Hematopoietic multipotent progenitor cell treated with erythropoietin and hydrocortisone succinate and interleukin-3 and kit ligand, for 4 days (in vitro differentiated cells): ENCODE data around the gene PWP2.

Experiments
- DNase-seq: peaks from one replicate; pipeline ENCODE4 v3.0.0-alpha.2; 2015

PWP2 gene

DNA sequence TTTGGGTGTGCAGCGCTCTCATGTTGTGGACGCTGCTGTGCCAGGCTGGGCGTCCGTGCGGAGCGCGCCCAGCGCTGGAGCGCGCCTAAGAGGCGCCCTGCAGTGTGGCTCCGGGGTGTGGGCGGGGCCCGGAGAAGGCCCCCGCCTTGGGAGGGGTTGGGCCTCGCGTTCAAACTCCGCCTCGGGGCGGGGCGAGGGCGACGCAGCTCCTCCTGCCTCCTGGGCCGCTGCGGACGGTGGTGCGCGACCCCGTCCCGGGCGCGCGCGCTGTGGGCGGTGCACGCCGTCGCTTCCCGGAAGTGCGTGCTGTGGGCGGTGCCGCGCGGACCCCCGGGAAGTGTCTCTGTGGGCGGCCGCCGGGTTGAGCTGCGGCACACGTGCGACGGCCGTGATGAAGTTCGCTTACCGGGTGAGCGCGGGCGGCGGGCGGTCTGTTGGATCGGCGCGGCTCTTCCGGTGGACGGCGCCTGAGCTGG lies at the start of gene PWP2:
PWP2 (plus strand) TSS at position 374 of the 476 bp plus-strand sequence; CDS start at position 392, 18 bp downstream.
- DNase-seq = peak; percentile 51

DNA sequence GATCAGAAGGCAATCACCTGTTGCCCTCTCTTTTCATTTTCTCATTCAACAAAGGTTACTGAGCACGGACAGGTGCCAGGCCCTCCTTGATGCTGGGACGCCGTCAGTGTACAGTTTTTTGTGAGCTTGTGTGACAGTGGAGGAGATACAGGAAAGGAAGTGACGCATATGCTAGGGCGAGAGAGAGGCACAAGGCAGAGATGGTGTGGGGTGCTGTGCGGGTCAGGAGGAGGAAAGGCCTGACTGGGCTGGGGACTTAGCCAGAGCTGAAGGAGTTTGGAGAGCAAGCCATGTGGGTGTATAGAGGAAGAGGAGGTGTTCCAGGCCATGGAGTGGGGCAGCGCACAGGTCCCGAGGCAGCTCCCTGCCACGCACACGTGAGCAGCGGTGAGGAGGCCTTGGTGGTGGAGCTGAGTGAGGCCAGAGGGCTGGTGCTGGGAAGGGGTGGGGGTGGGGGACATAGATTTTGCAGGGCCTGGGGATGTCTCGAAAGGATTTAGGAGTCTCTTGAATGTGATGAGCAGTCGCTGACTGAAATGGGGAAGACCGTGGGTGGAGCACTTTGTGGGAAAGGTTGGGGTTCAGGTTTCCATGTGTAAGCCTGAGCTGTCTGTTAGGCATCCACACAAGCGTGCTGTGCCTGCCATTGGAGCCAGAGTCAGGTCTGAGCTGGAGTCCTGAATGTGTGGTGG lies 49.1 kb upstream of the PWP2 start:
- DNase-seq = no peak

DNA sequence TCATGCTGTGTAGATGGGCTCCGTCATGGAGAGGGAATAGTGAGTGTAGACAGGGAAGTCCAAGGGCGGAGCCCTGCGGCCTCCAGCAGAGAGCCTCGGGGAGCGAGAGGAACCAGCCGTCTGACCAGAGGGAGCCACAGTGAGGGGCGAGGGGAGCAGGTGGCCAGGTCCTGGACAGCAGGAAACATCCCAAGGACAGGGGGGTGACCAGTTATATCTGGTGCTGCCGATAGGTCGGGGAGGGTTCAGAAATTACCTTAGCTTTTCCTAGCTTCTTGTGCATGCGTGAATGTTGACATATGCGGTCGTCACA lies 48.6 kb upstream of the PWP2 start:
- no peak for DNase-seq

DNA sequence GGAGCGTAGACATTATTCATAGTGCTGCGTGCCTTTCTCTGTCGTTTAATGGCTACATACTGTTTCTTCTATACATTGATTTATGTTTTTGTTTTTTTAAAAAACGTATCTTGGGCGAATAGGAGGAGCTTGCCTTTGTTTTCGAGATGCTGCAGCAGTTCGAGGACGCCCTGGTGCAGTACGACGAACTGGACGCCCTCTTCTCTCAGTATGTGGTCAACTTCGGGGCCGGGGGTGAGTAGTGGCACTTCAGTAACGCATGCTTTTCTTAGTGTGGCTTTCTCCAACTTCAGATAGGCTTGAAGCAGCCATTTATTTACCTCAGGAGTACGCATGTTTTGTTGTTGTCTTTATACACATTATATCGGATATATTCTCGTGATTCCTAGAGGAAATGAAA lies 48.2 kb upstream of the PWP2 start:
- DNase-seq = no peak

DNA sequence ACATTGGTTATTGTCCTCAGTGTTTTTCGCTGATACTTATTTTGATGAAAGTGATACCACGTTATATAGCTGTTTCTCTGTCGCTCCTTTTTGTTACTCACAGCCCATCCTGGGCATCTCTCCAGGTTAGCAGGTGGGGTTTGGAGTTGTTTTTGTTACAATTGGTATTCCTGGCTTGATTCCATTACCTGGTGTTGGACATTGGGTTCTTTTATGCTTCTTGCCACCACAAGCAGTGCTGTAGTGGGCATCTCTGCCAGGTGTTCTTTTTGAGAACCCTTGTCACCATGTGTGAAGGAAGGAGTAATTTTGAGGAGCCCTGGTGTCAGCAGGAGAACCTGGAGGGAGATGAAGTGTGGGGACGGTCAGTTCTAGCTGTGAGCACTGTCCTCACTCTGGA lies 47.5 kb upstream of the PWP2 start:
- no peak for DNase-seq

DNA sequence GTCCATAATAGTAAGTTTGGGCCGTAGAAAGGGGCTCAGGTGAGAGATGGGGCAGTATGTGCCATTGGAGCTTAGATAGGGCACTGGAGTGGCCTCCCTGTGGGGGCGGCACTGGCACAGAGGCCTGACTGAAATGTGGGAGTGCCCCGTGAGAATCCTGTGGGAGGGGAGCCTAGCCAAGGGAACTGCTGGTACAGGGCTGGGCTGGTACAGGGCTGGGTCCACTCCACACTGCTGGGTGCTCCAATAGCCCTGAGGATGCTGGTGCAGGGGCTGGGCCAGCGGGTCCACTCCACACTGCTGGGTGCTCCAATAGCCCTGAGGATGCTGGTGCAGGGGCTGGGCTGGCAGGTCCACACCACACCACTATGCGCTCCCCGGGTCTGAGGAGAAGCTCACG lies 44.8 kb upstream of the PWP2 start:
- DNase-seq = no peak

DNA sequence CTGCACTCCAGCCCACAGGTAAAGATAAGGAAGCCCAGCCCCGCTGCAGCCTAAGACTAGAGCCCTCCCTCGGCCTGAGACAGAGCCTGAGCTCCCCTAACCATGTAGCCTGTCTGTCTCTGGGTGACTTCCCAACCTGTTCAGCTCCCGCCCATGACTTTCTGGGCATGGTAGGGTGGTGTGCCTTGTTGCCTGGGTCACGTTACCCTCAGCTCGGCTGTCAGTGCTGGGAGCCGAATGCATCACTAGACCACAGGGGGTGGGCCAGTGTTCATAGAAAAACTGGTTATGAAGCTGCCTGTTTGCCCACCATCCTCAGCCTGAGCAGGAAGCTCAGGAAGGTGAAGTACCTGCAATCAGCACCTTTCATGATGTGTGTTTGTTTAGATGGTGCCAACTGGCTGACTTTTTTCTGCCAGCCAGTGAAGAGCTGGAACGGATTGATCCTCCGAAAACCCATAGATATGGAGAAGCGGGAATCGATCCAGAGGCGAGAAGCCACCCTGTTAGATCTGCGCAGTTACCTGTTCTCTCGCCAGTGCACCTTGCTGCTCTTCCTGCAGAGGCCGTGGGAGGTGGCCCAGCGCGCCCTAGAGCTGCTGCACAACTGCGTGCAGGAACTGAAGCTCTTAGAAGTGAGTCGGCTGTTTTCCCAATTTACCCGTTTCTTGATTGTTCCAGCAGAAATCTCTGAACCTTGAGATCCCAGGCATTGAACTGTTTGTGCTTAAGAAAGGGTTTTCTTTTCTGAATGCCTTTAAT lies 43.9 kb upstream of the PWP2 start:
- no peak for DNase-seq

DNA sequence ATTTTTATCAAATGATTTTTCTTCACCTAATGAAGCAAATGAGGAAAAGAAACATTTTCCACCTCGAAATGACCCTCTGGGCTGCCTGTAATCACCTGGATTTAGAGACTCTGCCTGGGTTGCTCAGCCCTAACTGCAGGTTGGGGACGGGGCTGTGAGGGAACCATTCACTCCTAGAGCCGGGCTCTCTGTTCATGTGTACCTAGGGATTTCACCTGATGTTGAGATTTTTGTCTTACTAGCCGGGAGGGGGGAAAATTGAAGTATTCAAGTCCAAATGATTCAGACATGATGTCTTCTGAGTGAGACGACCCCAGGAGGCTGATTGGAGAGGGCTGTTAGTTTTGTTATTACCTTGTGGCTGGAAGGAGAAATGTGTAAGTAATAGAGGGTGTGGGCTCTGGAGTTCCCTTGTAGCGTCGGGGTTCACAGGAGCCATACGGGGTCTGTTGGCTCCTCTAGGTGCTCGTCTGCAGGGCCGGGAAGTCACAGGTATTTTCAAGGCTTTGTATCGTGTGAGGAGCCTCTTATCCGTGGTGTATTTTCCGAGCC lies 42.3 kb upstream of the PWP2 start:
- no peak for DNase-seq

DNA sequence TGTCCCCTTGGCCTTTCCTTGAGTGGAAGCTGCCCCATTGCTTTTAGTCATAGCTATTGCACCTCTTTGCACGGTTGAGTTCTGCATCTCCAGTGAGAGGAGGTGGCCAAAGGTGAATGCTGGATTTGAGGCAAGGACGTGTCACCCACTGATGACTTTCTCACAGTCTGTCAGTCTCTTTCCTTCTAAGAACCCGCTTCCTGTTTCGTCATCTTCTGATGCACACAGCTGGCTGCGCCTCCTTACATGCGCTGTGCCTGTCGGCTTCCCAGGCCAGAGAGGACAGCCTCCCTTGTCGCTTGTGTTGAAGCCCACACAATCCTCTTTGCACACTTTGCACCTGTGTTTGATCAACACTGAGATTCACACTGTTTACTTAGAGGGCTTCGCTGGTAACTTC lies 41.8 kb upstream of the PWP2 start:
- DNase-seq = peak; percentile 72

DNA sequence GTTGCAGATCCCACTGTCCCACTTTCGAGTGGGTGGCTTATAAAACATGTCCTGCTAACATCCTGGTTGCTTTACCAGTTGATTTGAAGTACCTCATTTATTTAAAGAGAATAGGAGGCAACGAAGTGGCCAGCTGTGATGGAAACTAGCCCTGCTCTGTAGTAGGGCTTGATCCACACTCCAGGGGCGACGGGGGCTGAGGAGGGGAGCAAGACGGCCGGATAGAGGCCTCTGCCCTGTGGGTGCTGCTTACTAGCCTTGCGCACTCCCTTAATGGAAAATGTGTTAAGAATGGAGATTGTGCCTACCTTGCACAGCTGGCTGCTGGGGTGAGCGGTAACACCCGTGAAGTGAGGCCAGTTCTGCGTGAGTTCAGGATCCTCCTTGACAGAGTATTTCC lies 41.1 kb upstream of the PWP2 start:
- no peak for DNase-seq

DNA sequence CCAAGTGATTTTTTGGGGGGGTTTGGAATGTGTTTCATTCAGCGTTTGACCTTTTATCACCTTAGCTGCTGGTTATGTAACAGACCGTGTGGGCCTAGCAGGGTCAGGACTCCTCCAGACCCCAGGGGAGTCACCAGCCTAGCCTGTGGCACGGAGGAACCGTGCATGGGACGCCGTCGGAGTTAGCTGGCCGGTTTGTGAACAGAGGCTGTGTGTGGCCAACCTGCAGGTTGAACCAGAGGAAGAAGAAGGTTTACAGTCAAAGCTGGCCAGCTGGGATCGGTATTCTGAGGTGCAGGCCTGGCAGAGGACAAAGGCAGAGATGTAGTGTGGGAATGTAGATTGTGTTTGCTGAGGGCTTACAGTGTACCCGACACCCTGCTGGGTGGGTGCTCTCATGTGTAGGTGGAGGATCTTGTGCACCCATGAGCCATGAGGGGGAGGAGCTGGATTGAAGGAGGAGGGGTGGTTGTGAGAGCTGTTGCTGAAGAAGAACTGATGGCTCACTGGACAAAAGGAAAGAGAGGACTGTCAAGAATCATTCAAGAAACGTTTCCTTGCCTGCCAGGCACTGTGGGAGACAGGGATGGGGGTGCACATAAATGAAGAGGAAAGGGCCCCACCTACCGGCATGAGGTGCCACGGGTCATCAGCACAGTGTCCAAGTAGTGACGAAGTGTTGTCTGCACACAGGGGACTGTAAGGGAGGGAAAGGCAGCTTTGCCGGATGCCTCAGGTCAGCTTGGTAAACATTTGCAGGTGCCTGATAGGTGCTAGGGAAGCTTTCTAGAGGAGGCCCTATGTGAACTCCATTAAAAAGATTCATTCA lies 40.0 kb upstream of the PWP2 start:
- no peak for DNase-seq

DNA sequence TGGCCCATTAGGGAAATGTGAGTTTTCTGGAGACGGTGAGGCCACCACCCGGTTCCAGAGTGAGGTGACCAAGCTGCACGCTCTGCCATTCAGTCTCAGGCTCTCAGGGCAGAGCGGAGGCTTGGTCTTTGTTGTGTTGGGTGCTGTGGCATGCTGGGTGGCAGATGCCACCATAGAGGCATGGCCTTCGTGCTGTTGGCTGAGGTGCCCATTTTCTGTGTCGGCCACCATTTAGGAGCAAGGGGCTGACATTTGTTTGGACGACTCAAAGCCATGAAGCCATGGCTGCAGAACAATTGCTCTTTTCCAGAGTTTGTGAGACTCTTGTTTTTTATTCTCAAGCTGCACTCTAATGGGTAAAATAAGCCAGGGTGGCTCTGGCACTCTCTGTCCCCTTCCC lies 36.8 kb upstream of the PWP2 start:
- DNase-seq = no peak

DNA sequence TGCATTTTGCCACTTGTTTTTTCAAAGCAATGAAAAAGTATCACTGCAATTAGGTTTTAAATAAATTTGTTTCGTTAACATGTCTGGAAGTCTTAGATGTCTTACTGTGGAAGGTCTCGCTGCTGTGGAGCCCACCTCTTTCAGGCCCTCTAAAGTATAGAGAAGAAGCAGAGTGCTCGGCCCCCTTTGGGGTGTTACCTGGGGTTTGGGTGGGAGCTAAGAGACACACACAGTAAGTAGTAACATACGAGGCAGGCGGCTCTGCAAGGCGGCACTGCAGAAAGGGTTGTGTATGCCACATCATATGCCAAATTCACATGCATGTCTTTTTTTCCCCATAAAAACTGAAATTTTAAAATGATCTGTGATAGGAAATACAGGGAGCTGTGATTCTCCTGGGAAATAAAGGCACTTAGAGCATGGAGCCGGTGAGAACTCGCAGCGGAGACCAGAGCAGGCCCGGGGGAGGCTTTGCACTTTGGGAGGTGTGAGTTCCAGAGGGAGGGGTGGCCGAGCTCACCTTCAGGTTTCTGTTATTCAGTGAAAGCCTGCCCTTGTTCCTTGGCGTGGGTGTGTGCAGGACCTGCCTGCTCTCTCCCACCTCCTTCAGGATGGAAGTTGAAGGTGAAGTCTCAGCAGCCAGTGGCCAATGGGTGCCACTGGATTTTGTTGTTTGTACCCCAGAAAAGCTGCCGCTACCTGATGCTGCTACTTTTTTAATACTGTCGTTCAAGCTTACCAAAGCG lies 35.7 kb upstream of the PWP2 start:
- DNase-seq = no peak

DNA sequence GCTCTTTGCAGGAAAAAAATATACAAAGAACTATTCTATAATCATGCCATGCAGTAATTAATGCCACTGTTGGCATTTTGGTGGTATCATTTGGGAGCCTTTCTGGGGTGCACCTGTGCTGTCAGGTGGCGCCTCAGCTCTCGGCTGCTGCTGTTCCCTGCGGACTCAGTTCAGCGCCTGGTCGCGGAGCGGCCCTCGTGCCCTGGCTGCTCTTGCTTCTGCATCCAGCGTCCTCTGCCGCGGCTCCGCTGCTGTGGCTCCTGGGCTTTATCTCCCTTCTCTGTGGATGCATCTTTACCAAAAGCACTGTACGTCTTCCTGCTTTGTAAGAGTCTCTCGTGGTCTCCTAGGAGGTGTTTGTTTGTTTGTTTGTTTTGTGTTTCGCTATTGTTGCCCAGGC lies 35.1 kb upstream of the PWP2 start:
- no peak for DNase-seq

DNA sequence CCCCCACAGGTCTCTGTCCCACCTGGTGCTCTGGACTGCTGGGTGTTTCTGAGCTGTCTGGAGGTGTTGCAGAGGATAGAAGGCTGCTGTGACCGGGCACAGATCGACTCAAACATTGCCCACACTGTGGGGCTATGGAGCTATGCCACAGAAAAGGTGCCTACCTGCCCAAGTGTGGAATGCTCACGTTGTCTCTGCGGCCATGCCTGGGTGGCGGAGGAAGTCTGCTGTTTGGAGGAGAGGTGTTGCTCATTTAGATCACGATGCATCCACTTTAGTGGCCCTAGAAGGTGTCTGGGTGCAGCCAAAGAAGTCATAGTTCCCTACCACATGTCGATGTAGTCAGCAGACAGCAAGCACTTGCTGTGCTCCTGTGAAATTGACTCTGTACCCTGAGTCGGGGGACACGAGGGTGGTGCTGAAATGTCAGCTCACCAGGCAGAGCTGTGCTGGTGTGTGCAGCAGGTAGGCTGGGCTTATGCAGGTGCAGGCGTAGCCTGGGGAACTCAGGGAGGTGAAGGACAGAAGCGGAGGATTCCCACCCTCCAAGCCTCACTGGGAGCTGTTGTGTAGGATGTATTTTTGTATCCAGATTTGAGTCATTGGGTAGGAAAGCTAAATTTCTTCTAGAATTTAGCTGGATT lies 32.8 kb upstream of the PWP2 start:
- no peak for DNase-seq

DNA sequence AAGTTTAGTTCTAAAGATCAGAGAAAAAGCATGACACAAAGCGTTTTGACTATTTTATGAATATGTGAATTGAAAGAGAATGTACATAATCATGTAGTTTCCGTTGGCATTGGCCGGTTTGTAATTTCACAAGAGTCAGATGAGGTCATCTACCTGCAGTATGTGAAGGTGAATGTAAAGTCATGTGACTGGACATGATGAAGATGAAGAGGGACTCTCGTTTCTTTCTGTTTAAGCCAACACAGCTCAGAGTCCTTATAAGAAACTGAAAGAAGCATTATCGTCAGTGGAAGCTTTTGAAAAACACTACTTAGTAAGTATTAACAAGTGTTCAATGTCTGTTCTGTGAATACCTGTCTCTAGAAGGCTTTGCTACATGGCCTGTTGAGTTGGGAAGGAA lies 30.9 kb upstream of the PWP2 start:
- no peak for DNase-seq

DNA sequence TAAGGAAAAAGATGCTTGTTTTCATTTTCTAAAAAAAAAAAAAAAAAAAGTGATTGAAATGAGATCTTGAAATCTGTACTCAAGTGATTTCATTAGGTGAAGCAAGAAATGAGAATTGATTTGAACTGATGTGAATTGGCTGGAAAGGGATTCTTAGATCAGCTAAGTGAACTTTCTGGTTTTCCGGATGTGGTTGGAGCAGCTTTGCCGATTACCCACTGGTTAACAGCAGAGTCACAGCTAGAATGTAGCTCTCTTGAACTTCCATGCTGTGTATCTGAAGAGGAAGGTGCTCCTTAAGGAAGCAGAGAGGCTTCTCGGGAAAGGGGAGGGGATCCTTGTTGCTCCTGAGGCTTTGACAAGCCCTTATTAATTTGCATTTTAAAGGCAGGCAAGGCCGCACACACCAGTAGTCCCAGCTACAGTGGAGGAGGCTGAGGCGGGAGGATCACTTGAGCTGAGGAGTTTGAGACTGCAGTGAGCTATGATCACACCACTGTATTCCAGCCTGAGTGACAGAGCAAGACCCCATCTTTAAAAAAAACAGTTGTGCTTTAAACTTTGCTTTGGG lies 28.7 kb upstream of the PWP2 start:
- no peak for DNase-seq

DNA sequence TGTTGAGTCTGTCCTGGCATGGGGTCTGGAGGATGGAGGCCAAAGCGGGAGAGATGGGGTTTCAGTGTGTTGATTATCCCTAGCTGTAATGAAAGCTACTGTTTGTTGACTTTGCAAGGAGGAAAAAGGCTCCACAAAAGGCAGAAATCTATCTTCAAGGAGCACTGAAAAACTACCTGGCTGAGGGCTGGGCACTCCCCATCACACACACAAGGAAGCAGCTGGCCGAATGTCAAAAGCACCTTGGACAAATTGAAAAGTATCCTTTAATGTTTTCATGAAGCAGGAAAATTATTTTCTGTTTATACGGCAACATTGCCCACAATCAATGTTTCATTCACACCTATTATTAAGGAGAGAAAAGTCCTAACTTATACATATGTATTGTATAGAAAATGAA lies 27.8 kb upstream of the PWP2 start:
- DNase-seq = no peak

DNA sequence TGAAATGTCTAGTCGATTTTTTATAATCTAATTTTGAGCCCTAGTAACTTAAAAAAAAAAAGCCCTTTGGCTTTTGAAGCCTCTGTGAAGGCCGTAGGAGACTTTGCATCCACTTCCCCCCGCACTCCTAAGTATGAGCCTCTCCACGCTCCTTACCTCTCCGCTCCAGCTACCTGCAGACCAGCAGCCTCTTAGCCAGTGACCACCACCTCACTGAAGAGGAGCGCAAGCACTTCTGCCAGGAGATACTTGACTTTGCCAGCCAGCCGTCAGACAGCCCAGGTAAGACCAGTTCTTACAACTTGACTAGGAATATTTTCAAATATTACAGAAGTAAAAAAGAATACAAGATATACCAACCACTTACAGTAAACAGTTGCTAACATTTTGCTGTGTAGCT lies 27.4 kb upstream of the PWP2 start:
- DNase-seq = no peak

DNA sequence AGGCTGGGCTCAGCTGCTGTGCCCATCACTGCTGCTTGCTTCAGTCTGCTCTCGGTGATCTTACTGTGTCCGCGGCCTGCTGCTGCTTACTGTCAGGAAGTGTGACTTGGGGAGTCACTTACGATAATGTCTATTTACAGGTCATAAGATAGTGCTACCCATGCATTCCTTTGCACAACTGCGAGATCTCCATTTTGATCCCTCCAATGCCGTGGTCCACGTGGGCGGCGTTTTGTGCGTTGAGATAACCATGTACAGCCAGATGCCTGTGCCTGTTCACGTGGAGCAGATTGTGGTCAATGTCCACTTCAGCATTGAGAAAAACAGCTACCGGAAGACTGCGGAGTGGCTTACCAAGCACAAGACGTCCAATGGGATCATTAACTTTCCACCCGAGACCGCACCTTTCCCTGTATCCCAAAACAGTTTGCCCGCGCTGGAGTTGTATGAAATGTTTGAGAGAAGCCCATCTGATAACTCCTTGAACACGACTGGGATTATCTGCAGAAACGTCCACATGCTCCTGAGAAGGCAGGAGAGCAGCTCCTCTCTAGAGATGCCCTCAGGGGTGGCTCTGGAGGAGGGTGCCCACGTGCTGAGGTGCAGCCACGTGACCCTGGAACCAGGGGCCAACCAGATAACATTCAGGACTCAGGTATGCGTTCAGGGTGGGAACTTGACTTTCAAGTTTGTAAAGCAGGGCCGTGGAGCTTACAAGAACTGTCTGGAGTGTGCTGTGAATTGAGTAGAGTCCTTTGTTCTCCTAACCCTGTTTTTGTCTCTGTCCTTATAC lies 24.4 kb upstream of the PWP2 start:
- DNase-seq = no peak
